ENCODE results near the gene ABCC5. TPM values are rescaled to one million over a fixed set of nuclear protein-coding genes. Genes with fewer than 3 reads are reported as not detected.

ABCC5 gene
- total RNA-seq, 1 donor from 2014 or later = 18.7 TPM

DNA sequence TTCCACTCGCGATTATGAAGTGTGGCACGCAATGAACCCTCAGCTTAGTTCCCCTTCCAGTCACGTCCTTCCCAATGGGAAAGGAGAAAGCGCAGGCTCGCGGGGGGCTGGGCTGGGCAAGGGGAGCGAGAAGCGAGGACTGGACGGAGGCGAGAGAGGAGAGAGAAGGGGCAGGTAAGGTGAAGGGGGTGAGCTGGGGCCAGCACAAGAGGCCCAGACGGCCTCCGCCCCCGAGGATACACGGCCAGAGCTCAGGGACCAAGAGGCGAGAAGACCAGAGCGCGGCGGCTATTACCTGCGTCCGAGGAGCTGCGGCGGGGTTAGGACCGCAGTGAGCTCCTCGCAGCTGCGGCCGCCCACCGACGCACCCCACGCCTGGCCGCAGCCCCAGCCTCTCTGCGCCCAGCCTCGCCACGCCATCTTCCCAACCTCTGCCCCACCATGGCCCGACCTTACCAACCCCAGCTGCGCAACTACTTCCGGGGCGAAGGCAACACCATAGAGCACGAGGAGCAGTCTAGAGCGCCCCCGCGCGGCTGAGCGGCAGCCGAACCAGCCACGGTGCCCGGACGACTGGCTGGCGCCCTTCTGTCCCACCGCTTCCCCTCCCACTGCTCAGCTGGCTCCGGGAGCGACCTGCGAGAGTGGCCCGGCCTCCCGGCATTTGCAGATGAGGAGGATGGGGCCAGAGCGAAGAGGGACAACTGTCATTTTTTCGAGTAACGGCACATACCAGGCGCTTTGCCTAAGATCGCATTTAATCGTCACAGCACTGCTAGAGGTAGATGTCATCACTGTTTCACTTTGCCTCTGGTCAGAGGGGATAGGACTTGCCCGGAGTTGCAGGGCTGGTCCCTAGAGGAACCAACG lies 133.0 kb downstream of the ABCC5 start, which contains the start of gene PARL:
Gene PARL, minus strand, starts transcription at position 454 of the 870 bp plus-strand sequence. Its CDS starts 34 bp downstream, at position 420.
- peak; percentile 79 for DNase-seq (ENCODE audit: low read depth)
- peak within 1 kb of the TSS; percentile 86 for H3K4me3 ChIP-seq (ENCODE audit: low read depth, low read length)
- FAIRE-seq = no peak
- no peaks in the 10 kb centered on the region for H3K27me3 ChIP-seq (ENCODE audit: control insufficient read depth, insufficient read depth, low read length)
- H3K36me3 ChIP-seq (ENCODE audit: control insufficient read depth, insufficient read depth, low read length) = peaks cover 1% of the 10 kb centered on the region
- TF ChIP-seq, protein P1, sequence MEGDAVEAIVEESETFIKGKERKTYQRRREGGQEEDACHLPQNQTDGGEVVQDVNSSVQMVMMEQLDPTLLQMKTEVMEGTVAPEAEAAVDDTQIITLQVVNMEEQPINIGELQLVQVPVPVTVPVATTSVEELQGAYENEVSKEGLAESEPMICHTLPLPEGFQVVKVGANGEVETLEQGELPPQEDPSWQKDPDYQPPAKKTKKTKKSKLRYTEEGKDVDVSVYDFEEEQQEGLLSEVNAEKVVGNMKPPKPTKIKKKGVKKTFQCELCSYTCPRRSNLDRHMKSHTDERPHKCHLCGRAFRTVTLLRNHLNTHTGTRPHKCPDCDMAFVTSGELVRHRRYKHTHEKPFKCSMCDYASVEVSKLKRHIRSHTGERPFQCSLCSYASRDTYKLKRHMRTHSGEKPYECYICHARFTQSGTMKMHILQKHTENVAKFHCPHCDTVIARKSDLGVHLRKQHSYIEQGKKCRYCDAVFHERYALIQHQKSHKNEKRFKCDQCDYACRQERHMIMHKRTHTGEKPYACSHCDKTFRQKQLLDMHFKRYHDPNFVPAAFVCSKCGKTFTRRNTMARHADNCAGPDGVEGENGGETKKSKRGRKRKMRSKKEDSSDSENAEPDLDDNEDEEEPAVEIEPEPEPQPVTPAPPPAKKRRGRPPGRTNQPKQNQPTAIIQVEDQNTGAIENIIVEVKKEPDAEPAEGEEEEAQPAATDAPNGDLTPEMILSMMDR (IDR thresholded peaks at IDR 0.05; ENCODE audit: insufficient read depth, low read length, severe bottlenecking) = peak; percentile 99

DNA sequence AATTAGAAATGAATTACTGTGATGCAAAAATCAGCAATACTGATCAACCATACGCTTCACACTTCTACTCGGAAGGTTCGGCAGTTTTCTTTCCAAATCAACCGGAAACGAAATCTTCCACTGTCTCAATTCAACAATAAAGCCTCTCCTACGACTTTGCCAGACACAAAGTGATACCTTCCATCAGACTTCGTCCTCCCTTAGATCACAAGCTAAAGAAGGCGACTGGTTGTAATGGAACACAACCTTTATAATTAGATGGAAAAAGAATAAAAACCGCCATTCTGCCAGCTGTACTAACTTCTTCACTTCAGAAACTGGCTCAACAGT lies 133.6 kb downstream of the ABCC5 start:
- DNase-seq (ENCODE audit: low read depth) (no peak), FAIRE-seq (no peak)
- Histone ChIP-seq H3K4me3 (ENCODE audit: low read depth, low read length) (peak overlapping the region; percentile 86), H3K27me3 (ENCODE audit: control insufficient read depth, insufficient read depth, low read length) (no peaks in the 10 kb centered on the region), H3K36me3 (ENCODE audit: control insufficient read depth, insufficient read depth, low read length) (peaks cover 1% of the 10 kb centered on the region)
- TF ChIP-seq, protein P1 (IDR thresholded peaks at IDR 0.05; ENCODE audit: insufficient read depth, low read length, severe bottlenecking) = no peak

DNA sequence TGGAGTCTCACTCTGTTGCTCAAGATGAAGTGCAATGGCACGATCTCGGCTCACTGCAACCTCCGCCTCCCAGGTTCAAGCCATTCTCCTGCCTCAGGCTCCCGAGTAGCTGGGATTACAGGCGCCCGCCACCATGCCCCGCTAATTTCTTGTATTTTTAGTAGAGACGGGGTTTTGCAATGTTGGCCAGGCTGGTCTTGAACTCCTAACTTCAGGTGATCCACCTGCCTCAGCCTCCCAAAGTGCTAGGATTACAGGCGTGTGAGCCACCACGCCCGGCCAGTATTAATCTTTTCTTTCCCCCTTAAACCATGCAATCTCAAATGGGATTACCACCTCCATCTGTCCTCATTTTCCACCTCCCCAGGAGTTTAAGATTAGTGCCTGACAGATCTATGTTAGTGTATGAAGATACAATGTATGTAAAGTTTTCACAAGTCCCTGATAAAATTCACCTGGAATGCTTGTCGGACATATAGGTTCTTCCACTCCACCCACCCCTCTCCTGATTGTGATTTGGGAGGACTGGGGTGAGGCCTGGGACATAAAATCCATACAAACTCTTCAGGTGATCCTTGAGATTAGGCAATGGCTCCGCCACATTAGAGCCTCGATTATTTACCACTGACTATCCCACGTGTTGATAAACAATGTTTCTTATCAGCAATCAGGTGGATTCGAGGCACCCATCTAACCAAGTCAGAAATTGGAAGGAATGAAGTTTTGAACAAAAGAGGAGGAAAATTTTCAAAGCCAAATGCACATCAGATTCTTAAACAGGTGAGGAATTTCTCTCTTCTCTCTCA lies 134.2 kb downstream of the ABCC5 start:
- H3K4me3 ChIP-seq (ENCODE audit: low read depth, low read length) = peak overlapping the region; percentile 86
- H3K27me3 ChIP-seq (ENCODE audit: control insufficient read depth, insufficient read depth, low read length) = no peaks in the 10 kb centered on the region
- TF ChIP-seq, protein P1 (IDR thresholded peaks at IDR 0.05; ENCODE audit: insufficient read depth, low read length, severe bottlenecking) = no peak
- DNase-seq (ENCODE audit: low read depth) (no peak), FAIRE-seq (no peak)
- H3K36me3 ChIP-seq (ENCODE audit: control insufficient read depth, insufficient read depth, low read length) = peaks cover 1% of the 10 kb centered on the region

DNA sequence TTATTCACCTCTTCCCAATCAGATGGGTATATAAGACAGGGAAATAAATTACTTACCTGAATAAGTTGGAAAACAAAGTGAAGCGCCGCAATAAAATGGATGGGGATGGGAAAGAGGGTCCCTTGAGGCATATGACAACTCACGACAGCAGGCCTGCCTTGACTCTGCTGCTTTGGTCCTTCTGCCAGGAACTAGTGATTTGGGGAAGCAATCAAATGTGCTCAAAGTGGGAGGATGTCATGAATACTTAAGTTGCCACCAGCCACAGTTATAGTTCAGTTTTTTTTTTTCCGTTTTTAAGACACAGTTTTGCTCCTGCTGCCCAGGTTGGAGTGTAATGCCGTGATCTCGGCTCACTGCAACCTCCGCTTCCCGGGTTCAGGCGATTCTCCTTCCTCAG lies 137.6 kb downstream of the ABCC5 start:
- peaks cover 1% of the 10 kb centered on the region for H3K36me3 ChIP-seq (ENCODE audit: control insufficient read depth, insufficient read depth, low read length)
- TF ChIP-seq, protein P1 (IDR thresholded peaks at IDR 0.05; ENCODE audit: insufficient read depth, low read length, severe bottlenecking) = no peak
- H3K4me3 ChIP-seq (ENCODE audit: low read depth, low read length) = no peak overlapping the region
- FAIRE-seq = no peak
- H3K27me3 ChIP-seq (ENCODE audit: control insufficient read depth, insufficient read depth, low read length) = no peaks in the 10 kb centered on the region
- no peak for DNase-seq (ENCODE audit: low read depth)

DNA sequence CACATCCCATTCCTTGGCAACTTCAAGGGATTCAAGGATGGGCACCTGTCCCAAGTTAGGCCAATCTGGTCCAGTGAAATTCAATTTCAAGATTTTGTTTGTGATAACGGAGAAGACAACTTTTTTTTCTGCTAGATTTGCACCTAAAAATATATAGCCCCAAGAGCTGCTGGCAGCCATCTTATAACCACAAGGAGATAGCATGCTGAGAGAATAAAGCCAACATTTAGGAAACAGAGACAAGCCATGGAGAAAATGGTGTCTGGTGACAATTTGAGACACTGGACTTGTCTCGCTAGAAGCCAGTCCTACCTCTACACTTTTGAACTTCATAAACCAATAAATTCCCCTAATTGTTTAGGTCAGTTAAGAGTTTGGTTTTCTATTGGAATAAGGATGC lies 138.4 kb downstream of the ABCC5 start:
- DNase-seq (ENCODE audit: low read depth) = no peak
- no peak for FAIRE-seq
- no peak overlapping the region for H3K4me3 ChIP-seq (ENCODE audit: low read depth, low read length)
- H3K27me3 ChIP-seq (ENCODE audit: control insufficient read depth, insufficient read depth, low read length) = no peaks in the 10 kb centered on the region
- TF ChIP-seq, protein P1 (IDR thresholded peaks at IDR 0.05; ENCODE audit: insufficient read depth, low read length, severe bottlenecking) = no peak
- H3K36me3 ChIP-seq (ENCODE audit: control insufficient read depth, insufficient read depth, low read length) = peaks cover 1% of the 10 kb centered on the region

Data from bronchial epithelial cell (primary cell).